H1 (cell line): ENCODE measurements around the gene GCFC2. TPM values are rescaled to one million over a fixed set of nuclear protein-coding genes. Genes with fewer than 3 reads are reported as not detected.

ENCODE experiments used
- CTCF ChIA-PET: fragments of 300-600 bp; sonication (Branson Sonifier 250); formaldehyde crosslinking; loops from one replicate; lab custom pipeline; 2021; ENCODE audit not compliant: partially characterized antibody; lab: Charles Lee
- POLR2A ChIA-PET: fragments of 300-600 bp; sonication (Branson Sonifier 250); formaldehyde crosslinking; loops from one replicate; lab custom pipeline; 2021; ENCODE audit warnings: inconsistent platforms; ENCODE audit not compliant: partially characterized antibody; lab: Charles Lee
- DNase-seq, 2 experiments: peaks; one replicate each; pipeline versions ENCODE4 v3.0.0 to v3.0.0-alpha.2; 2010 to 2022; ENCODE audit warnings: low spot score in 2 of 2, low read depth in 1 of 2, mixed read lengths in 1 of 2
- FAIRE-seq: peaks from 2 replicates; lab custom pipeline; 2011; peaks lifted over from hg19 to GRCh38; lab: Jason Lieb, UNC
- H2AFZ ChIP-seq: 2 replicates; pipeline ENCODE4 v1.8.1; 2012; ENCODE audit warnings: low read length, inconsistent platforms
- H2AK5ac ChIP-seq: 2 replicates; pipeline ENCODE4 v1.6.1; 2013; ENCODE audit warnings: low read depth, low read length
- H2BK120ac ChIP-seq: replicated peaks from 2 replicates; pipeline ENCODE3; 2013; ENCODE audit warnings: low read depth, low read length, inconsistent platforms
- H2BK12ac ChIP-seq: 2 replicates; pipeline ENCODE4 v1.6.1; 2013; ENCODE audit warnings: low read depth, low read length
- H2BK15ac ChIP-seq: 2 replicates; pipeline ENCODE4 v1.6.1; 2013; ENCODE audit warnings: low read length
- H2BK20ac ChIP-seq: 2 replicates; pipeline ENCODE4 v1.6.1; 2013; ENCODE audit warnings: low read length
- H2BK5ac ChIP-seq: 2 replicates; pipeline ENCODE4 v1.6.1; 2013; ENCODE audit warnings: low read depth, low read length
- H3K14ac ChIP-seq: 2 replicates; pipeline ENCODE4 v1.6.1; 2013; ENCODE audit warnings: inconsistent platforms; ENCODE audit not compliant: insufficient read length
- H3K18ac ChIP-seq: 2 replicates; pipeline ENCODE4 v1.6.1; 2013; ENCODE audit warnings: low read length; ENCODE audit errors: extremely low read depth
- H3K23ac ChIP-seq: 2 replicates; pipeline ENCODE4 v1.6.1; 2013; ENCODE audit warnings: inconsistent platforms; ENCODE audit not compliant: insufficient read length
- H3K23me2 ChIP-seq: 2 replicates; pipeline ENCODE4 v1.6.1; 2013; ENCODE audit warnings: low read depth, low read length
- H3K27ac ChIP-seq: 2 replicates; pipeline ENCODE4 v1.6.1; 2011; ENCODE audit warnings: low read depth, low read length, inconsistent platforms
- H3K27me3 ChIP-seq, 4 experiments: replicated peaks in 1 of 4; 1 replicate in 1 of 4; 2 replicates in 3 of 4; pipeline versions ENCODE4 v1.6.1 to v1.8.1; 2011 to 2013; ENCODE audit warnings: low read length in 3 of 4, mild to moderate bottlenecking in 3 of 4, inconsistent platforms in 2 of 4, mixed read lengths in 2 of 4, moderate library complexity in 1 of 4; ENCODE audit not compliant: control insufficient read depth in 3 of 4, insufficient read depth in 3 of 4; ENCODE audit errors: extremely low read depth in 1 of 4
- H3K36me3 ChIP-seq, 4 experiments: 2 replicates each; pipeline versions ENCODE4 v1.6.1 to v1.8.1; 2011 to 2013; ENCODE audit warnings: mild to moderate bottlenecking in 4 of 4, low read length in 3 of 4, moderate library complexity in 2 of 4, control low read depth in 1 of 4, inconsistent platforms in 1 of 4; ENCODE audit not compliant: insufficient read depth in 4 of 4, control insufficient read depth in 2 of 4
- H3K4ac ChIP-seq: replicated peaks from 2 replicates; pipeline ENCODE3; 2013; ENCODE audit warnings: low read length, low read depth, mixed read lengths, inconsistent platforms; ENCODE audit not compliant: insufficient read length
- H3K4me1 ChIP-seq, 4 experiments: replicated peaks in 1 of 4; 1 replicate in 1 of 4; 2 replicates in 3 of 4; pipeline versions ENCODE4 v1.6.1 to v1.8.1; 2011 to 2013; ENCODE audit warnings: low read length in 3 of 4, inconsistent platforms in 2 of 4, mixed read lengths in 1 of 4; ENCODE audit not compliant: insufficient read depth in 4 of 4, control insufficient read depth in 3 of 4
- H3K4me2 ChIP-seq, 2 experiments: 2 replicates each; pipeline versions ENCODE4 v1.6.1 to v1.8.1; 2011 to 2013; ENCODE audit warnings: low read depth in 2 of 2, low read length in 2 of 2, control low read depth in 1 of 2, inconsistent platforms in 1 of 2, mild to moderate bottlenecking in 1 of 2; ENCODE audit not compliant: insufficient read depth in 1 of 2
- H3K4me3 ChIP-seq, 4 experiments: fragments of 200-600, 300-600 bp in 1 of 4; sonication (generic), shearing (Covaris generic), sonication (Bioruptor Twin) in 1 of 4; 2 replicates each; pipeline versions ENCODE4 v1.5.1 to v1.8.1; 2011 to 2016; ENCODE audit warnings: low read length in 4 of 4, low read depth in 3 of 4, control low read depth in 2 of 4, inconsistent platforms in 2 of 4, mild to moderate bottlenecking in 2 of 4, mixed read lengths in 1 of 4, moderate library complexity in 1 of 4; ENCODE audit not compliant: insufficient read depth in 2 of 4; ENCODE audit errors: extremely low read depth in 1 of 4
- H3K56ac ChIP-seq: replicated peaks from 2 replicates; pipeline ENCODE3; 2013; ENCODE audit warnings: low read depth, mild to moderate bottlenecking, mixed read lengths, low read length, inconsistent platforms; ENCODE audit not compliant: insufficient read length
- H3K79me1 ChIP-seq: 2 replicates; pipeline ENCODE4 v1.6.1; 2013; ENCODE audit warnings: low read depth, low read length, control low read depth
- H3K79me2 ChIP-seq, 2 experiments: 2 replicates each; pipeline versions ENCODE4 v1.6.1 to v1.8.1; 2012 to 2013; ENCODE audit warnings: low read length in 2 of 2, mild to moderate bottlenecking in 2 of 2, inconsistent platforms in 1 of 2; ENCODE audit not compliant: insufficient read depth in 2 of 2, control insufficient read depth in 1 of 2
- H3K9ac ChIP-seq, 4 experiments: replicated peaks in 1 of 4; 1 replicate in 1 of 4; 2 replicates in 3 of 4; pipeline versions ENCODE4 v1.6.1 to v1.8.1; 2011 to 2013; ENCODE audit warnings: low read depth in 3 of 4, low read length in 3 of 4, control low read depth in 2 of 4, mild to moderate bottlenecking in 2 of 4, moderate library complexity in 2 of 4, inconsistent platforms in 1 of 4; ENCODE audit errors: extremely low read depth in 1 of 4
- H3K9me3 ChIP-seq, 2 experiments: 2 replicates each; pipeline versions ENCODE4 v1.6.1 to v1.8.1; 2012 to 2013; ENCODE audit warnings: mild to moderate bottlenecking in 2 of 2, moderate library complexity in 2 of 2, control low read depth in 1 of 2, inconsistent platforms in 1 of 2, low read depth in 1 of 2, low read length in 1 of 2, mixed read lengths in 1 of 2; ENCODE audit not compliant: insufficient read depth in 2 of 2
- H4K20me1 ChIP-seq, 2 experiments: replicated peaks in 1 of 2; 2 replicates each; pipeline versions ENCODE3 to v1.8.1; 2011 to 2013; ENCODE audit warnings: inconsistent platforms in 2 of 2, low read length in 2 of 2, mild to moderate bottlenecking in 1 of 2; ENCODE audit not compliant: insufficient read depth in 2 of 2, control insufficient read depth in 1 of 2
- H4K5ac ChIP-seq: 2 replicates; pipeline ENCODE4 v1.6.1; 2013; ENCODE audit warnings: low read length, low read depth, mixed read lengths, inconsistent platforms; ENCODE audit not compliant: insufficient read length
- H4K8ac ChIP-seq: 2 replicates; pipeline ENCODE4 v1.8.0; 2013; ENCODE audit warnings: mild to moderate bottlenecking, moderate library complexity, low read length, inconsistent platforms; ENCODE audit not compliant: insufficient read depth; ENCODE audit errors: extremely low read depth
- H4K91ac ChIP-seq: replicated peaks from 2 replicates; pipeline ENCODE3; 2013; ENCODE audit warnings: low read length, mixed read lengths, inconsistent platforms; ENCODE audit not compliant: insufficient read length
- BRCA1 ChIP-seq: IDR thresholded peaks from 2 replicates; pipeline ENCODE4 v1.6.1; 2012; ENCODE audit warnings: low read depth, low read length, improper control_type of control experiment
- WGBS, 2 experiments: shearing (Covaris generic) in 1 of 2; methylation state at CpG; one replicate each; pipeline versions ENCODE4 v1.1.6 to v1.1.7; 2013 to 2015; ENCODE audit warnings: low lambda C conversion rate in 2 of 2, mixed read lengths in 2 of 2, inconsistent platforms in 1 of 2, low coverage in 1 of 2, missing lambda C conversion rate in 1 of 2; ENCODE audit not compliant: insufficient replicate concordance in 2 of 2, insufficient coverage in 1 of 2, insufficient read length in 1 of 2; ENCODE audit errors: extremely low coverage in 1 of 2, missing lambda C conversion rate in 1 of 2; 5-methylcytosine and 5-hydroxymethylcytosine counted together
- polyA plus RNA-seq, 7 experiments: library from polyadenylated mRNA; depleted of rRNA in 3 of 7; stranded (reverse) in 5 of 7; unstranded in 2 of 7; fragments of >200 nt in 5 of 7; fragments of 200-250 nt in 2 of 7; gene quantifications; 1 replicate in 5 of 7; 2 replicates in 1 of 7; 4 replicates in 1 of 7; pipeline versions ENCODE4 v1.2.1 to v1.2.3, GENCODE V29; 2011 to 2013; ENCODE audit warnings: missing spikeins in 2 of 7, mixed read lengths in 2 of 7
- total RNA-seq: library from RNA; stranded (reverse); fragmentation: NEBNext Ultra II Directional; extraction: Animal tissue kit (Norgen Biotek cat#: 25700); gene quantifications from 2 replicates; pipeline ENCODE4 v1.2.1, GENCODE V29; 2021

GCFC2 gene
- total and polyA plus RNA-seq, 2 of the 8 experiments (the other 6 are each of a cell fraction or from before 2014, with no cell fraction given), result 5.6 to 19.1 TPM

GRCh38 chr2:75736276-75736675 lies 25.6 kb upstream of the GCFC2 start:
- H3K4me1 ChIP-seq, result no peaks in the 10 kb centered on the region
- no peak overlapping the region for H3K4me3 ChIP-seq
- H3K23me2 ChIP-seq, result no peaks in the 10 kb centered on the region
- H3K9ac ChIP-seq, result no peak overlapping the region
- no peak overlapping the region for H3K18ac ChIP-seq
- H2BK5ac ChIP-seq, result no peak overlapping the region
- H2AFZ ChIP-seq, result no peak overlapping the region
- no peak overlapping the region for H3K23ac ChIP-seq
- H2BK120ac ChIP-seq, result no peak overlapping the region
- CTCF ChIA-PET, result interaction anchor here (0.7 kb wide), 1 partner anchor 27 kb away, joined by 3 read pairs; no protein-coding TSS in a partner anchor
- WGBS, 2 experiments, result 89% methylated on average over 4 of the region's 4 CpGs; no CpG with 5 or more reads in 1 of the 2 experiments
- no peaks in the 10 kb centered on the region for H3K9me3 ChIP-seq
- no peaks in the 10 kb centered on the region for H3K27me3 ChIP-seq
- no peak for TF ChIP-seq BRCA1
- TF ChIP-seq, all 59 proteins: peak for 0
- FAIRE-seq, result no peak
- Histone ChIP-seq H3K14ac (no peak overlapping the region), H3K4ac (no peak overlapping the region), H3K4me2 (no peak overlapping the region), H3K79me1 (no peaks in the 10 kb centered on the region), H4K20me1 (no peaks in the 10 kb centered on the region), H4K5ac (no peak overlapping the region), H3K56ac (no peak overlapping the region), H3K36me3 (no peaks in the 10 kb centered on the region), H2BK15ac (no peak overlapping the region), H3K79me2 (no peaks in the 10 kb centered on the region), H2AK5ac (no peak overlapping the region), H4K8ac (no peak overlapping the region), H4K91ac (no peak overlapping the region), H2BK12ac (no peak overlapping the region), H2BK20ac (no peak overlapping the region), H3K27ac (no peak overlapping the region)
- POLR2A ChIA-PET, result interaction anchor here (0.9 kb wide), 1 partner anchor 9 kb away, joined by 3 read pairs; no protein-coding TSS in a partner anchor
- DNase-seq, result no peak
